ENCODE results near the gene MLXIP. TPM values are rescaled to one million over a fixed set of nuclear protein-coding genes. Genes with fewer than 3 reads are reported as not detected.
A peak's percentile ranks its signal among the peaks of the same experiment; 100 is the strongest.

The MLXIP gene
- total and polyA plus RNA-seq, 2 of the 13 experiments (the other 11 are each of a cell fraction or from before 2014, with no cell fraction given) = 5.3 to 6.7 TPM

GRCh38 chr12:122062832-122063693, 15.5 kb upstream of the MLXIP start (continued):
- TF ChIP-seq DZIP1 (CRISPR knock-in tag; IDR thresholded peaks at IDR 0.05) (0 out of 2 replicates have a peak, but pooled peaks have one; percentile 56), NFYC (CRISPR knock-in tag; IDR thresholded peaks at IDR 0.05) (no peak; the same call in 1 of the 2 replicates), NR2F1 (CRISPR knock-in tag; IDR thresholded peaks at IDR 0.05) (peak; percentile 75 to 85), ZNF687 (CRISPR knock-in tag; IDR thresholded peaks at IDR 0.05) (peak; percentile 69), PAXIP1 (CRISPR knock-in tag; conservative IDR thresholded peaks at IDR 0.05) (no peak; the same call in none of the 2 replicates), FOXA1 (IDR thresholded peaks at IDR 0.05) (no peak), FOXA1 (CRISPR knock-in tag; IDR thresholded peaks at IDR 0.05) (peak; percentile 65), ZNF747 (CRISPR knock-in tag; IDR thresholded peaks at IDR 0.05; ENCODE audit: borderline replicate concordance) (no peak), NFE2 (CRISPR knock-in tag; IDR thresholded peaks at IDR 0.05) (no peak), ZNF460 (CRISPR knock-in tag; IDR thresholded peaks at IDR 0.05; ENCODE audit: borderline replicate concordance) (no peak), PPARG (CRISPR knock-in tag; conservative IDR thresholded peaks at IDR 0.05) (peak; percentile 37; the same call in 1 of the 2 replicates), MEIS1 (CRISPR knock-in tag; IDR thresholded peaks at IDR 0.05; ENCODE audit: borderline replicate concordance) (no peak), HOMEZ (CRISPR knock-in tag; IDR thresholded peaks at IDR 0.05; ENCODE audit: low read depth) (peak; percentile 12; the same call in 1 of the 2 replicates), TARDBP (CRISPR knock-in tag; IDR thresholded peaks at IDR 0.05) (peak; percentile 39; the same call in 1 of the 2 replicates), CCDC6 (CRISPR knock-in tag; IDR thresholded peaks at IDR 0.05) (no peak)
